K562 (cell line): Measurements from ENCODE around the gene HELZ2. TPM values are rescaled to one million over a fixed set of nuclear protein-coding genes. Genes with fewer than 3 reads are reported as not detected.

ENCODE experiments used
- ARID2 ChIP-seq: fragments of 450-650 bp; IDR thresholded peaks from 2 replicates; pipeline ENCODE4 v1.6.1; 2017; ENCODE audit warnings: antibody characterized with exemption, mild to moderate bottlenecking
- FOXP4 ChIP-seq: sonication (generic); formaldehyde crosslinking; IDR thresholded peaks from 2 replicates; pipeline ENCODE4 v1.8.0; 2022; ENCODE audit warnings: mild to moderate bottlenecking, missing genetic modification reagents, borderline replicate concordance
- HCFC1 ChIP-seq: IDR thresholded peaks from 2 replicates; pipeline ENCODE4 v1.6.1; 2012; ENCODE audit warnings: low read depth, low read length, improper control_type of control experiment
- HMG20B ChIP-seq: fragments of 250-450 bp; sonication (Bioruptor Pico); IDR thresholded peaks from 2 replicates; pipeline ENCODE4 v1.5.0; 2021; ENCODE audit warnings: mild to moderate bottlenecking
- HOMEZ ChIP-seq: fragments of 250-450 bp; sonication (Bioruptor Pico); IDR thresholded peaks from 2 replicates; pipeline ENCODE4 v1.4.0; 2020; ENCODE audit warnings: mild to moderate bottlenecking, moderate library complexity
- MEF2A ChIP-seq: IDR thresholded peaks from 2 replicates; pipeline ENCODE4 v1.6.1; 2011; ENCODE audit warnings: low read depth, mild to moderate bottlenecking, low read length, moderate library complexity; ENCODE audit not compliant: control insufficient read depth
- NCOA6 ChIP-seq: fragments of 450-650 bp; IDR thresholded peaks from 2 replicates; pipeline ENCODE4 v1.6.1; 2017; ENCODE audit warnings: mild to moderate bottlenecking
- SIX5 ChIP-seq, 2 experiments: IDR thresholded peaks; 2 replicates each; pipeline ENCODE4 v1.6.1; 2011; ENCODE audit warnings: low read length in 2 of 2, borderline replicate concordance in 1 of 2, low read depth in 1 of 2, mild to moderate bottlenecking in 1 of 2, moderate library complexity in 1 of 2; ENCODE audit not compliant: insufficient read depth in 1 of 2
- polyA plus RNA-seq, 8 experiments: library from polyadenylated mRNA; depleted of rRNA in 4 of 8; stranded (reverse) in 5 of 8; unstranded in 3 of 8; fragments of >200 nt; fragmentation: Nextera tagmentation in 2 of 8; fragmentation: Illumina TruSeq in 1 of 8; extraction: Ambion mirVana in 2 of 8; extraction: Trizol in 1 of 8; gene quantifications; 2 replicates each; pipeline versions ENCODE4 v1.2.1 to v1.2.3, GENCODE V29; 2011 to 2014; ENCODE audit warnings: inconsistent platforms in 1 of 8, missing spikeins in 1 of 8
- total RNA-seq, 7 experiments: library from RNA; depleted of rRNA in 6 of 7; stranded (reverse); fragments of >200 nt in 6 of 7; fragmentation: Illumina TruSeq in 2 of 7; extraction: Trizol in 2 of 7; gene quantifications; 2 replicates each; pipeline versions ENCODE4 v1.2.1 to v1.2.3, GENCODE V29; 2011 to 2021; ENCODE audit warnings: low replicate concordance in 1 of 7
- TF ChIP-seq, protein P1 (sequence below), 2 experiments: fragments of 450-650 bp in 1 of 2; sonication (generic) in 1 of 2; formaldehyde crosslinking in 1 of 2; IDR thresholded peaks in 1 of 2; conservative IDR thresholded peaks in 1 of 2; 2 replicates each; pipeline versions ENCODE4 v1.6.1 to v1.8.1; 2016 to 2023; ENCODE audit warnings: mild to moderate bottlenecking in 2 of 2, moderate library complexity in 2 of 2, inconsistent platforms in 1 of 2, missing genetic modification reagents in 1 of 2
- TF ChIP-seq, protein P2 (sequence below): sonication (generic); IDR thresholded peaks from 2 replicates; pipeline ENCODE4 v1.6.1; 2016

The HELZ2 gene
- total and polyA plus RNA-seq, 9 of the 15 experiments (the other 6 are each of a cell fraction or from before 2014, with no cell fraction given): 0.03 to 7.8 (median 2.9) TPM; not detected in 1

DNA sequence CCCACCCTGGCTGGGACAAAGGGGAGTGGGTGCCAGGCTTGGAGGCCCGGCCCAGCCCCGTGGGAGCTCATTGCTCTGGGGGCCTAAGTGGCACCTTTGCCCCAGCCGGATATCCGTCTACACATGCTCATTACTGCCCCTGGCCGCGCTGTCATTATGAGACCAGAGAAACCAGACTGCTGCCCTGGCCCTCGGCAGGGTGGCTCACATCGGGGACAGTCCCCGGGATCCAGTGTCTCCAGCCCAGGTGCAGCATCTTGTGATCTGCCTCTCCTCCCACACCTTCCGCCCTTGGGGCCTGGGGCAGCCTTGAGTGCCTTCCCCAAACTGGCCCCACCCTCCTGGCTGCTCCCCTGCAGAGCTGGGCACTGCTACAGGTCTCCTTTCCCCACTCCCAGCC lies 31.3 kb downstream of the HELZ2 start (continued):
- TF ChIP-seq, protein P1, sequence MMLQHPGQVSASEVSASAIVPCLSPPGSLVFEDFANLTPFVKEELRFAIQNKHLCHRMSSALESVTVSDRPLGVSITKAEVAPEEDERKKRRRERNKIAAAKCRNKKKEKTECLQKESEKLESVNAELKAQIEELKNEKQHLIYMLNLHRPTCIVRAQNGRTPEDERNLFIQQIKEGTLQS (IDR thresholded peaks at IDR 0.05): no peak
- TF ChIP-seq, protein P1 (CRISPR knock-in tag; conservative IDR thresholded peaks at IDR 0.05): no peak
- no peak for TF ChIP-seq MEF2A
- TF ChIP-seq FOXP4 (CRISPR knock-in tag): no peak
- no peak for TF ChIP-seq HMG20B (CRISPR knock-in tag)
- no peak for TF ChIP-seq HCFC1
- no peak for TF ChIP-seq SIX5 (IDR thresholded peaks at IDR 0.05; ENCODE audit: borderline replicate concordance in 1 of 2, insufficient read depth in 1 of 2, low read depth in 1 of 2, low read length in 2 of 2)
- TF ChIP-seq ARID2: no peak
- TF ChIP-seq HOMEZ (CRISPR knock-in tag): no peak
- TF ChIP-seq, protein P2, sequence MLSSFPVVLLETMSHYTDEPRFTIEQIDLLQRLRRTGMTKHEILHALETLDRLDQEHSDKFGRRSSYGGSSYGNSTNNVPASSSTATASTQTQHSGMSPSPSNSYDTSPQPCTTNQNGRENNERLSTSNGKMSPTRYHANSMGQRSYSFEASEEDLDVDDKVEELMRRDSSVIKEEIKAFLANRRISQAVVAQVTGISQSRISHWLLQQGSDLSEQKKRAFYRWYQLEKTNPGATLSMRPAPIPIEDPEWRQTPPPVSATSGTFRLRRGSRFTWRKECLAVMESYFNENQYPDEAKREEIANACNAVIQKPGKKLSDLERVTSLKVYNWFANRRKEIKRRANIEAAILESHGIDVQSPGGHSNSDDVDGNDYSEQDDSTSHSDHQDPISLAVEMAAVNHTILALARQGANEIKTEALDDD: no peak
- TF ChIP-seq NCOA6: no peak
